NCI-H128 (cell line): ENCODE measurements around the gene CCDC170.

Experiments
- DNase-seq: peaks from one replicate; lab custom pipeline; 2025; ENCODE audit not compliant: unreplicated experiment; lab: John Stamatoyannopoulos, UW

The CCDC170 gene

GRCh38 chr6:151652325-151652724 lies 158.5 kb downstream of the CCDC170 start:
- DNase-seq = no peak

DNA sequence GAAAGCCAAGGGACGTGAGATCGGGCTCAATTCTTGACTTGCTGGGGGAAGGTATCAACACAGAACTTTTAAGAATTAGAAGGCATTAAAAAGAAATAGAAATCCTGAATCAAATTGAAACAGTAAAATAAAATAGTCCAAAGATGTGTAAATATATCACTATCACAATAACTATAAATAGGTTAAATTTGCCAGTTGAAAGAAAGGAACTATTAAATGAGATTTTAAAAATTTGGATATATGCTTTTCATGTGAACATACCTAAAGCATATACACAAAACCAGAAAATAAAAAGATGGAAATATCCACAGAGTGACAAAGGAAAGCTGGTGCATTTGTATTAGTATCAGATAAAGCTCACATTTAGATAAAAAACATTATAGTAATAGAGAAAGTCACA lies 161.3 kb downstream of the CCDC170 start:
- no peak for DNase-seq

GRCh38 chr6:151656392-151656791 lies 162.6 kb downstream of the CCDC170 start:
- no peak for DNase-seq

- DNase-seq = no peak
Measured at GRCh38 chr6:151658091-151658490, 164.3 kb downstream of the CCDC170 start.

DNA sequence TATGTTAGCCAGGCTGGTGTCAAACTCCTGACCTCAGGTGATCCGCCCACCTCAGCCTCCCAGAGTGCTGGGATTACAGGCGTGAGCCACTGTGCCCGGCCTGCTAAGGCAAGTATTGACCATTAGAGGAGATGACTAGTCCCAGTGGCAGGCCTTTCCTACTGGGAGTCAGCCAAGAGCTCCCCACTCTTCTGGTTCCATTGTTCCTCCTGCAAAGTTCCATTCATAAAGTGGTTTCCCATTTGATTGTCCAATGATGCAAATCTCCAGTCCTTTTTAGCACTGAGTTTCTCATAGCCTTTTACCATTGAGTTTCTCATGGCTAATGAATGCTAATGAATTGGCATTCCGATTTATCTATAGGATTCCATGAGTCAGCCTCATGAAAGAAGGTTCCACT lies 165.4 kb downstream of the CCDC170 start:
- no peak for DNase-seq

- DNase-seq = no peak
Measured at GRCh38 chr6:151661509-151661908, 167.7 kb downstream of the CCDC170 start.

DNA sequence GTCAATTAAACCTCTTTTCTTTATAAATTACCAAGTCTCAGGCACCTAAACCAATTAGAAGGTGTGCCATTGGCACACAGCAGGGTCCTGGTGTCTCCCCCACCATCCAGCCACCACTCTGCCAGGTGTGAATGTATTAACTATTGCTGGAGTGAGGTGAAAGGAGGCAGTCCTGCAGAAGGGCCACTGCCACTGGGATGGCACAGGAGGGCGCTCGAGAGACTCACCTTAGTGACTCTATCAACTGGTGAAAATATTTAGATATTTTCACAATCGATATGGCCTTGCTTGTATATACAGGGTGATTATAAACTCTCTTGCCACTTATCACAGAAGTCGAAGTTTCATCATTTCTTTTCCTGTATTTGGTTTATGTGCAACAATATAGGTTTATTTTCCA lies 168.1 kb downstream of the CCDC170 start:
- no peak for DNase-seq

- no peak for DNase-seq
Measured at GRCh38 chr6:151663559-151663958, 169.7 kb downstream of the CCDC170 start.

DNA sequence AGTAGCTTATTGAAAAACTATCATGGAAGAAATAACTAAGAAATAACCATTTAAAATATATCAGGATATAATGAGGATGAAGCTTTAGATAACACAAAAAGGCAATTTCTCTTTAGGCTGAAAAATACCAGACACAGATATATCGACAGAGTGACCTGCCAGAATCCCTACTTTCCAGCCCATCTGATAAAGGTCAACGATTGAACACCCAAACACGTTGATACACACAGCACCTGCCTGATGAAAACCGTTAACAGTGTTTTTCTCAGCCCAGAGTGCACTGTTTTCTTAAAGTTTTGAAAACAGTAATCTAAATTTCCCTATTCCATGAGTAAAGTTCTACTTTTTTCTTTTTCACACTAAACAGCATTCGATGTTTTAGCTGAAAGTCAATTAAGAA lies 170.6 kb downstream of the CCDC170 start:
- DNase-seq = no peak

GRCh38 chr6:151665329-151665728 lies 171.5 kb downstream of the CCDC170 start:
- no peak for DNase-seq

- DNase-seq = no peak
Measured at GRCh38 chr6:151666526-151666925, 172.7 kb downstream of the CCDC170 start.

DNA sequence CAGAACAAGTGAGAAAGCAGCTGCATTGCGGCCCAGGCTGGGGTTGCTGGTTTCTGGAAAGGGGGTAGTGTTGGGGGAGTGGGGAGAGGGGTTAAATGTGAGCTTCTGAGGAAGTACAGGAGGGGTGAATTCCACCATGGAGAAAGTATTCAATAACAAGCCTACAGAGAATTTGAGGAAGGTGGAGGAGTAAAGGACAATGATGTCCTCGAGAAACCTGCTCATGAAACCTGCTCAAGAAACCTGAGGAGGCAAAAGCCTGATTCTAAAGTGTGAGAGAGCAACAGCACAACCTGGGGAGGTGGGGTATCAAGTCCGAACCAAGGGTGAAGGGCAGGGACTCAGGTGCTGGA lies 175.4 kb downstream of the CCDC170 start:
- DNase-seq = no peak

DNA sequence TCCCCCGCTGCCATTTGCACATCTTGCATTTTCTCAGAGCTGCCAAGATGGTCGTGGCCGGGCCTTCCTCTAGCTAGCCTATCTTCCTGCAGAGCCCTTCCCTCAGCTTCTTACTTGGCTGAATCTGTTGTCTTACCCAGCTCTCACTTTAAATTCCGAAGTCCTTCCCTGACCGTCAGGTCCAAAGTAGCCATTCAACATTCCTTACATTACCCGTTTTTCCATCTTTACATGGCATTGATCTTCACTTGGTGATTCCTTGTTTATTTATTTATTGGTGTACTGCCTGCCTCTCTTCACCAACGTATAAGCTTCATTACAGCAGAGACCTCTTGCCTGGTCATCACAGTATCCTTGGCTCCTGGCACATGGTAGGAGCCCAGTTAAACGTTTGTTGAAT lies 176.3 kb downstream of the CCDC170 start:
- DNase-seq = no peak
